GM12878 (cell line): ENCODE results near the gene TMEM181. TPM values are rescaled to one million over a fixed set of nuclear protein-coding genes. Genes with fewer than 3 reads are reported as not detected.
A peak's percentile ranks its signal among the peaks of the same experiment; 100 is the strongest.

ENCODE experiments used
- ATAC-seq: fragments of 200-7000 bp; cut with Tn5 transposase; 3 replicates; pipeline ENCODE4 v1.9.1; 2020; ENCODE audit warnings: mild to moderate bottlenecking, moderate library complexity
- BruUV-seq: library from RNA; stranded (reverse); fragments of 400-500 nt; replicated peaks from 2 replicates; lab custom pipeline; 2021; lab: Mats Ljungman, UMichigan
- CTCF ChIA-PET: fragments of 300-600 bp; sonication (Branson Sonifier 250); formaldehyde crosslinking; extraction: SDS; loops from one replicate; lab custom pipeline; 2021; ENCODE audit warnings: inconsistent platforms; lab: Yijun Ruan, JAX
- POLR2A ChIA-PET: fragments of 350-600 bp; formaldehyde crosslinking; extraction: SDS; loops from one replicate; lab custom pipeline; 2021; ENCODE audit warnings: inconsistent platforms; lab: Charles Lee
- RAD21 ChIA-PET: fragments of 300-600 bp; sonication (Branson Sonifier 250); formaldehyde crosslinking; loops from one replicate; lab custom pipeline; 2023; ENCODE audit warnings: antibody characterized with exemption; ENCODE audit not compliant: unreplicated experiment; lab: Charles Lee
- SMC1A ChIA-PET: fragments of 300-600 bp; sonication (Branson Sonifier 250); formaldehyde crosslinking; loops from one replicate; lab custom pipeline; 2023; ENCODE audit not compliant: unreplicated experiment, uncharacterized antibody; lab: Charles Lee
- DNase-seq: peaks from one replicate; pipeline ENCODE4 v3.0.0-alpha.2; 2011; ENCODE audit warnings: low read depth, low spot score
- FAIRE-seq: peaks from 3 replicates; lab custom pipeline; 2011; peaks lifted over from hg19 to GRCh38; lab: Jason Lieb, UNC
- H2AFZ ChIP-seq: 2 replicates; pipeline ENCODE4 v1.6.0; 2011; ENCODE audit warnings: low read depth, low read length, control low read depth; ENCODE audit not compliant: control insufficient read depth
- H3K27ac ChIP-seq: 2 replicates; pipeline ENCODE4 v1.5.1; 2011; ENCODE audit warnings: control low read depth; ENCODE audit not compliant: control insufficient read depth, insufficient read depth
- H3K27me3 ChIP-seq, 2 experiments: replicated peaks in 1 of 2; 2 replicates each; pipeline versions ENCODE4 v1.6.0 to v1.6.1; 2011; ENCODE audit warnings: low read length in 1 of 2; ENCODE audit not compliant: control insufficient read depth in 2 of 2, insufficient read depth in 2 of 2
- H3K36me3 ChIP-seq, 2 experiments: 2 replicates each; pipeline ENCODE4 v1.5.1; 2011; ENCODE audit warnings: low read length in 1 of 2; ENCODE audit not compliant: control insufficient read depth in 2 of 2, insufficient read depth in 2 of 2
- H3K4me1 ChIP-seq: 2 replicates; pipeline ENCODE4 v1.6.1; 2011; ENCODE audit warnings: mild to moderate bottlenecking, low read length, moderate library complexity, mixed read lengths; ENCODE audit not compliant: control insufficient read depth, insufficient read depth
- H3K4me2 ChIP-seq: 2 replicates; pipeline ENCODE4 v1.6.0; 2011; ENCODE audit warnings: control low read depth; ENCODE audit not compliant: control insufficient read depth, insufficient read depth
- H3K4me3 ChIP-seq: fragments of 200-600 bp; sonication (generic); 2 replicates; pipeline ENCODE4 v1.5.1; 2016
- H3K79me2 ChIP-seq: 2 replicates; pipeline ENCODE4 v1.6.0; 2011; ENCODE audit warnings: low read length; ENCODE audit not compliant: control insufficient read depth, insufficient read depth
- H3K9ac ChIP-seq: 2 replicates; pipeline ENCODE4 v1.8.0; 2011; ENCODE audit warnings: low read length, control low read depth, mixed read lengths; ENCODE audit not compliant: control insufficient read depth, insufficient read depth
- H3K9me3 ChIP-seq: replicated peaks from 3 replicates; pipeline ENCODE4 v1.5.1; 2011; ENCODE audit warnings: mild to moderate bottlenecking, low read length; ENCODE audit not compliant: control insufficient read depth, insufficient read depth
- H4K20me1 ChIP-seq: 2 replicates; pipeline ENCODE4 v1.6.0; 2011; ENCODE audit not compliant: control insufficient read depth, insufficient read depth
- ASH2L ChIP-seq: fragments of 300-600, 200-600 bp; sonication (generic); IDR thresholded peaks from 2 replicates; pipeline ENCODE4 v1.6.1; 2017; ENCODE audit warnings: low read depth, mild to moderate bottlenecking, borderline replicate concordance
- ATF7 ChIP-seq: fragments of 450-650 bp; IDR thresholded peaks from 2 replicates; pipeline ENCODE4 v1.6.1; 2016; ENCODE audit warnings: low read depth, mild to moderate bottlenecking
- BRCA1 ChIP-seq: IDR thresholded peaks from 2 replicates; pipeline ENCODE4 v1.6.1; 2011; ENCODE audit warnings: low read depth, low read length, improper control_type of control experiment
- CBFB ChIP-seq: IDR thresholded peaks from 2 replicates; pipeline ENCODE4 v1.6.1; 2016; ENCODE audit warnings: antibody characterized with exemption, low read depth
- EP300 ChIP-seq, 2 experiments: fragments of 150-350 bp in 1 of 2; IDR thresholded peaks; 2 replicates each; pipeline ENCODE4 v1.6.1; 2011 to 2012; ENCODE audit warnings: low read depth in 2 of 2, low read length in 2 of 2, borderline replicate concordance in 1 of 2, improper control_type of control experiment in 1 of 2, inconsistent platforms in 1 of 2; ENCODE audit not compliant: control insufficient read depth in 1 of 2
- GATAD2B ChIP-seq: fragments of 450-650 bp; conservative IDR thresholded peaks from 2 replicates; pipeline ENCODE4 v1.6.1; 2017; ENCODE audit warnings: low read depth, mild to moderate bottlenecking, moderate library complexity
- HDAC6 ChIP-seq: fragments of 200-600 bp; sonication (generic); IDR thresholded peaks from one replicate; pipeline ENCODE4 v1.8.0; 2017; ENCODE audit warnings: antibody characterized with exemption; ENCODE audit not compliant: unreplicated experiment
- KDM1A ChIP-seq: fragments of 200-600 bp; sonication (generic); IDR thresholded peaks from 2 replicates; pipeline ENCODE4 v1.6.1; 2016; ENCODE audit warnings: borderline replicate concordance
- MYB ChIP-seq: fragments of 150-350 bp; IDR thresholded peaks from 2 replicates; pipeline ENCODE4 v1.6.1; 2014; ENCODE audit warnings: mild to moderate bottlenecking, low read depth, low read length, borderline replicate concordance
- NFXL1 ChIP-seq: fragments of 450-650 bp; IDR thresholded peaks from 2 replicates; pipeline ENCODE4 v1.6.1; 2017; ENCODE audit warnings: antibody characterized with exemption, mild to moderate bottlenecking, borderline replicate concordance
- NR2F1 ChIP-seq: fragments of 450-650 bp; conservative IDR thresholded peaks from 2 replicates; pipeline ENCODE4 v1.6.1; 2017; ENCODE audit warnings: mild to moderate bottlenecking
- RAD21 ChIP-seq: IDR thresholded peaks from 2 replicates; pipeline ENCODE4 v1.6.1; 2011; ENCODE audit warnings: mild to moderate bottlenecking, low read depth, low read length, moderate library complexity; ENCODE audit not compliant: insufficient read depth
- SIX5 ChIP-seq: IDR thresholded peaks from 2 replicates; pipeline ENCODE4 v1.6.1; 2011; ENCODE audit warnings: mild to moderate bottlenecking, low read depth, low read length, moderate library complexity; ENCODE audit not compliant: severe bottlenecking
- STAT1 ChIP-seq: fragments of 450-650 bp; conservative IDR thresholded peaks from 2 replicates; pipeline ENCODE4 v1.6.1; 2014; ENCODE audit warnings: antibody characterized with exemption, mild to moderate bottlenecking
- WGBS: methylation state at CpG from one replicate; pipeline ENCODE4 v1.1.6; 2016; ENCODE audit warnings: low lambda C conversion rate; ENCODE audit not compliant: insufficient replicate concordance, insufficient coverage; ENCODE audit errors: missing lambda C conversion rate; 5-methylcytosine and 5-hydroxymethylcytosine counted together
- in situ Hi-C: fragments of 300-500 bp; cut with MboI; formaldehyde crosslinking; loops from 9 replicates; pipeline ENCODE4 v1.14.3; 2018; ENCODE audit warnings: mixed read lengths
- intact Hi-C: fragments of 100-400 bp; cut with micrococcal nuclease; formaldehyde crosslinking; loops from one replicate; pipeline ENCODE4 v1.14.2; 2022; ENCODE audit not compliant: unreplicated experiment
- polyA plus RNA-seq, 11 experiments: library from polyadenylated mRNA; depleted of rRNA in 4 of 11; unstranded in 6 of 11; stranded (reverse) in 5 of 11; fragments of >200 nt; fragmentation: Nextera tagmentation in 4 of 11; fragmentation: Illumina TruSeq in 1 of 11; extraction: Ambion mirVana in 4 of 11; extraction: Trizol in 1 of 11; gene quantifications; 1 replicate in 1 of 11; 2 replicates in 10 of 11; pipeline versions ENCODE4 v1.2.1 to v1.2.3, GENCODE V29; 2011 to 2016; ENCODE audit warnings: inconsistent platforms in 2 of 11, missing spikeins in 2 of 11, low read depth in 1 of 11
- total RNA-seq, 4 experiments: library from RNA; depleted of rRNA in 3 of 4; stranded (reverse); fragments of >200 nt in 3 of 4; fragmentation: Illumina TruSeq in 1 of 4; extraction: Trizol in 1 of 4; gene quantifications; 2 replicates each; pipeline versions ENCODE4 v1.2.1 to v1.2.3, GENCODE V29; 2013 to 2021
- TF ChIP-seq, protein P1 (sequence below): IDR thresholded peaks from 2 replicates; pipeline ENCODE4 v1.6.1; 2011; ENCODE audit warnings: low read depth, mild to moderate bottlenecking, low read length, moderate library complexity, borderline replicate concordance; ENCODE audit errors: extremely low read depth
- TF ChIP-seq, protein P2 (sequence below): fragments of 450-650 bp; IDR thresholded peaks from 2 replicates; pipeline ENCODE4 v1.6.1; 2016; ENCODE audit warnings: mild to moderate bottlenecking

TMEM181 gene
- total and polyA plus RNA-seq, 10 of the 15 experiments (the other 5 are each of a cell fraction or from before 2014, with no cell fraction given) = 1.5 to 7.9 (median 5.2) TPM

DNA sequence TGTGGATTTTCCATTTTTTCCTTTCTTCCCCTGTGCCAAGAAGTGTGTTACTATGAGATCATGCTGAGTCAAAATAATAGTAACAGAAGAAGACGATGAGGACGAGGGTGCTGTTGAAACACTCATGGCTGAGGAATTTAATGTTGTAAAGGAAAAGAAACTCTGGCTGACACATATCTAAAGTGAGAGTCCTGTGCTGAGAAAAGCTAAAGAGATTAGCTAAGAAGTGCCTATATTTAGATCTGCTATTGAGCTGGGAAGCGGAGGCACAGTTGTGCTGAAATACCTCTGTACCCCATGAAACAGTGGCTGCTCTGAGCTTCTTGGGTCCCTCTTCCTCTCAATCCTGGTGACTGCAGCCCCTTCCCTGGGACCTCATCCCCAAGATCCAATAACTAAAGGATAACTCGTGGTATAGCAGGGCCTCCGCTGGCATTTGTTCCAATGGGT is 88.8 kb downstream of the TMEM181 start (continued):
- TF ChIP-seq, protein P1, sequence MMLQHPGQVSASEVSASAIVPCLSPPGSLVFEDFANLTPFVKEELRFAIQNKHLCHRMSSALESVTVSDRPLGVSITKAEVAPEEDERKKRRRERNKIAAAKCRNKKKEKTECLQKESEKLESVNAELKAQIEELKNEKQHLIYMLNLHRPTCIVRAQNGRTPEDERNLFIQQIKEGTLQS = no peak
- TF ChIP-seq NFXL1 = no peak
- TF ChIP-seq KDM1A = no peak
- TF ChIP-seq, protein P2, sequence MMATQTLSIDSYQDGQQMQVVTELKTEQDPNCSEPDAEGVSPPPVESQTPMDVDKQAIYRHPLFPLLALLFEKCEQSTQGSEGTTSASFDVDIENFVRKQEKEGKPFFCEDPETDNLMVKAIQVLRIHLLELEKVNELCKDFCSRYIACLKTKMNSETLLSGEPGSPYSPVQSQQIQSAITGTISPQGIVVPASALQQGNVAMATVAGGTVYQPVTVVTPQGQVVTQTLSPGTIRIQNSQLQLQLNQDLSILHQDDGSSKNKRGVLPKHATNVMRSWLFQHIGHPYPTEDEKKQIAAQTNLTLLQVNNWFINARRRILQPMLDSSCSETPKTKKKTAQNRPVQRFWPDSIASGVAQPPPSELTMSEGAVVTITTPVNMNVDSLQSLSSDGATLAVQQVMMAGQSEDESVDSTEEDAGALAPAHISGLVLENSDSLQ = no peak; the same call in 1 of the 2 replicates
- no peak for TF ChIP-seq BRCA1
- no peak for TF ChIP-seq SIX5

DNA sequence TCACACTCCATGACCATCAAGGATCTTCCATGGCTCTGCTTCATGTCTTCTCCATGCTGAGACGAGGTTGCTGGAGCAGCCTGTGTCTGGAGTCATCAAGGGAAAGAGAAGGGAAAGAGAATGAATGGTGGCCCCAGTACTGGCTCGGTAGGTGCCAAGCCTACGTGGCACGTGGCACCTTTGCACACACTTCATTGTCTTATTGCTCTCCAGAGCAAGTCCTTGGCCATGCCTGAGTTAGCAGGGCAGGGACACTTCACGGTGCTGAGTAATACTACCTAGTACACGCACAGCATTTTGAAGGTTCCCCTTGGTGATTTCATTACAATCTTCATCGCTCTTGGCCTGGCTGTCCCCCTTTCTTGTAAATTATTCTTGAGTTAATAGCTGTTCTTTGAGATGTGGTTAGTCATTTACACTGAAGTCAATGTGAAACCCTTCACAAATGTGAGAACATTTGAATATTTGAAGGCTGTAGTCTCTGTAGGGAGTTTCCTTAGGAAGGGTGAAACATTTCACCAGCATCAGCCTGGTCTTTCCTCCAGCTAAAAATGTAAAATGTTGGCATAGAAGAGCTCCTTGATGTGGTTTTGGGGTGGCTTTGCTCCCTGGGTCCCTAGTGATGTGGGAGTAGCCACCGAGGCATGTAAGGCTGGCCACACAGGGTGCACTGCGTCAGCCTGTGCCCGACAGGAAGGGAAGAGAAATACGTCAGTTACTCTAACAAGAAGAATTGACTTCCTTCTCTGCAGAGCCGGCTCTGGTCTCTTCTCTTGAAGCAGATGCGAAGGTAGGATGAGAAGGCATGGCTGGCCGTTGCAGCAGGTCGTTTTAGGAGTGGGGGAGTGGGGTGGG is 89.6 kb downstream of the TMEM181 start, which contains the start of gene SYTL3:
Gene SYTL3, plus strand, starts transcription at position 766 of the 855 bp plus-strand sequence. CDS start 13,215 bp downstream, outside the sequence.
- BruUV-seq = TSS peak; percentile 78
- Histone ChIP-seq H3K9ac (peak within 1 kb of the TSS; percentile 62), H3K79me2 (peaks cover under 1% of the 10 kb centered on the region), H2AFZ (peak within 1 kb of the TSS; percentile 59; the same call in 1 of the 2 replicates), H3K27ac (peak within 1 kb of the TSS; percentile 76), H3K4me3 (peak within 1 kb of the TSS; percentile 45; the same call in 1 of the 2 replicates), H3K4me2 (peak within 1 kb of the TSS; percentile 58), H3K36me3 (no peaks in the 10 kb centered on the region), H3K9me3 (no peaks in the 10 kb centered on the region), H3K27me3 (no peaks in the 10 kb centered on the region), H3K4me1 (peaks cover 43% of the 10 kb centered on the region), H4K20me1 (no peaks in the 10 kb centered on the region)
- FAIRE-seq = peak; percentile 72
- ChIA-PET POLR2A (interaction anchor here (0.5 to 3.1 kb wide), 8 partner anchors 13 to 287 kb away, joined by 3 to 13 read pairs (median 3); no protein-coding TSS in a partner anchor), CTCF (interaction anchor here (0.8 to 10.4 kb wide), 14 partner anchors 10 to 436 kb away, joined by 3 to 72 read pairs (median 4); partner anchors contain the start of gene RSPH3), SMC1A (interaction anchor here (0.6 to 3.9 kb wide), 25 partner anchors 10 to 435 kb away, joined by 3 to 27 read pairs (median 5); partner anchors contain the start of gene TMEM181), RAD21 (interaction anchor here (0.6 to 3.3 kb wide), 17 partner anchors 9 to 457 kb away, joined by 3 to 19 read pairs (median 3); no protein-coding TSS in a partner anchor)
- peak; percentile 71 for ATAC-seq
- in situ Hi-C loops = no loop called here
- intact Hi-C loops = loop anchor here (2.0 to 5.0 kb wide), 5 partner anchors 43 to 887 kb away; partner anchors contain the start of gene EZR
- DNase-seq = peak; percentile 95
- 0% methylated on average over 15 of the region's 15 CpGs for WGBS
- TF ChIP-seq MYB (no peak), NR2F1 (peak; percentile 73; the same call in 1 of the 2 replicates), ASH2L (no peak; the same call in 1 of the 2 replicates), CBFB (peak; percentile 96), ATF7 (peak; percentile 94), EP300 (IDR thresholded peaks at IDR 0.05; ENCODE audit: borderline replicate concordance in 1 of 2, control insufficient read depth in 1 of 2, low read depth in 2 of 2, low read length in 2 of 2) (peak; percentile 31 to 85; a peak in 3 of 4 replicates), RAD21 (no peak), BRCA1 (no peak), STAT1 (0 out of 2 replicates have a peak, but pooled peaks have one; percentile 15), GATAD2B (peak; percentile 38), HDAC6 (no peak)
